Astrocyte of the cerebellum (primary cell): Measurements from ENCODE around the gene NFATC2.

ENCODE experiments used
- DNase-seq: peaks from one replicate; pipeline ENCODE4 v3.0.0-alpha.2; 2011; ENCODE audit warnings: low read depth
- H3K4me3 ChIP-seq: 2 replicates; pipeline ENCODE4 v1.5.1; 2011; ENCODE audit warnings: mild to moderate bottlenecking, low read depth, low read length, moderate library complexity
- in situ Hi-C: cut with HindIII; loops from 2 replicates; pipeline ENCODE4 v1.10.0; 2017; ENCODE audit warnings: low sequenced_read_pairs
- TF ChIP-seq, protein P1 (sequence below): IDR thresholded peaks from 2 replicates; pipeline ENCODE4 v1.5.1; 2012; ENCODE audit warnings: low read length, low read depth, moderate library complexity, mild to moderate bottlenecking; ENCODE audit errors: missing control alignments

NFATC2 gene

DNA sequence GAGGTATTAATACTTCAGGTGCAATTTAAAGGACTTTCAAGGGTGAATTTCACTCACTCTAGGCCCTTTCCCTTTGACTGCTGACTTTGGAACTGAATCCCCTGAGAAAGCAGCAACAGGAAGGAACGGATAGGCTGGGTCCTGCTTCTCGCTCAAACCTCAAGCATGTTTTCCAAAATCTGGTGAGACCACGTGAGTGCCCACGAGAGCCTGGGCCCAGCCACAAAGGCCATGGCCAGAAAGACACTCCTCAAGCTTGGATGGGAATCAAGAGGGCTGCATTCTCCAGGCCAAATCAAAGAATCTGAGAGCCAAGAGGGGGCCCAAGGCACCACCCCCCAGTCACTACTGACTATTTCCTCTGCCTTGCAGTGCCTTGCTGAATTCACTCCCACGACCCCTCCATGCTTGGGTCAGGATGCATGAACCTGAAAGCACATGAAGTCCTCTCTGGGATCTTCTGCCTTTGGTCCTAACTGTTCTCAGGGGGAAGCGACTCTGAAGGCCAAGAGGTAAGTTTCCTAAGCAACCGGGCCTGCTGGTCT is 146.1 kb downstream of the NFATC2 start:
- DNase-seq: no peak
- in situ Hi-C loops: no loop called here
- H3K4me3 ChIP-seq: no peak overlapping the region
- TF ChIP-seq, protein P1, sequence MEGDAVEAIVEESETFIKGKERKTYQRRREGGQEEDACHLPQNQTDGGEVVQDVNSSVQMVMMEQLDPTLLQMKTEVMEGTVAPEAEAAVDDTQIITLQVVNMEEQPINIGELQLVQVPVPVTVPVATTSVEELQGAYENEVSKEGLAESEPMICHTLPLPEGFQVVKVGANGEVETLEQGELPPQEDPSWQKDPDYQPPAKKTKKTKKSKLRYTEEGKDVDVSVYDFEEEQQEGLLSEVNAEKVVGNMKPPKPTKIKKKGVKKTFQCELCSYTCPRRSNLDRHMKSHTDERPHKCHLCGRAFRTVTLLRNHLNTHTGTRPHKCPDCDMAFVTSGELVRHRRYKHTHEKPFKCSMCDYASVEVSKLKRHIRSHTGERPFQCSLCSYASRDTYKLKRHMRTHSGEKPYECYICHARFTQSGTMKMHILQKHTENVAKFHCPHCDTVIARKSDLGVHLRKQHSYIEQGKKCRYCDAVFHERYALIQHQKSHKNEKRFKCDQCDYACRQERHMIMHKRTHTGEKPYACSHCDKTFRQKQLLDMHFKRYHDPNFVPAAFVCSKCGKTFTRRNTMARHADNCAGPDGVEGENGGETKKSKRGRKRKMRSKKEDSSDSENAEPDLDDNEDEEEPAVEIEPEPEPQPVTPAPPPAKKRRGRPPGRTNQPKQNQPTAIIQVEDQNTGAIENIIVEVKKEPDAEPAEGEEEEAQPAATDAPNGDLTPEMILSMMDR: no peak

DNA sequence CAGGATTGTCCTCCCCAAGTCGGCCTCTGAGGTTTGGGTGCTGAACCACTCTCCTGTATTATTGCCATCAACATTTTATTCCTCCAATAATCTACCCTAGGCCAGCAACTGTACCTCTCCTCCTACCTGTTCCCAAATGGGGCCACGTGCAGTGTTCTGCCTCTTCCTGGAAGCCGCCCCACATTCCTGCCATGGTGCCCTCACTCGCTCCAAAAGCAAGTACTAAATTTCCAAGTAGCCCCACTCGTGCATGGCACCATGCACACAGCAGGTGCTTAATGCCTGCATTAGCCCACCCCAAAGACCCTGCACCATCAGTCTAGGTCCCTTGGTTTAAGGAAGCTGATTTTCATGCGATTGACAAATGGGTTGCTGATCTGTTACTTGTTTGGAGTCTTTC is 147.8 kb downstream of the NFATC2 start:
- TF ChIP-seq, protein P1: no peak
- no peak for DNase-seq
- in situ Hi-C loops: loop anchor here (5.0 kb wide), 1 partner anchor 67 kb away; no protein-coding TSS in a partner anchor
- H3K4me3 ChIP-seq: no peak overlapping the region

DNA sequence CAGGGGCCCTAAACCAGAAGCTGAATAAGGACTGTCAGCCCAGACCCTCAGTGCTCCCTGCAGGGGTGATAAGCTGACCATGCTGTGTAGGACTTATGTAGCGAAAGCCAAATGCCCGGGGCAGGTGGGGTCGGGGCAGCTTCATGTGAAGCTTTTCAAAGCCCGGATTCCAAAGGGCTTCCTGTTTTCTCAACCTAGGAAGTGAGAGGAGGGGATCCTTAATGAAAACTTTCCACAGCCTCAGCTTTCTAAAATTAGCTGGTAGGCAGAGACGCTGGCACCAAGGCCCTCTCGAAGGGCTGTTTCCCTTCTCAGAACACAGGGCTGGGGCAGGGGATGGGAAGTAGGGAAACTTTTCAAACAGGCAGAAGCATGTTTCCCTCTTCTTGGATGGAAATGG is 148.9 kb downstream of the NFATC2 start:
- TF ChIP-seq, protein P1: no peak
- H3K4me3 ChIP-seq: no peak overlapping the region
- in situ Hi-C loops: loop anchor here (5.0 kb wide), 1 partner anchor 66 kb away; no protein-coding TSS in a partner anchor
- no peak for DNase-seq

DNA sequence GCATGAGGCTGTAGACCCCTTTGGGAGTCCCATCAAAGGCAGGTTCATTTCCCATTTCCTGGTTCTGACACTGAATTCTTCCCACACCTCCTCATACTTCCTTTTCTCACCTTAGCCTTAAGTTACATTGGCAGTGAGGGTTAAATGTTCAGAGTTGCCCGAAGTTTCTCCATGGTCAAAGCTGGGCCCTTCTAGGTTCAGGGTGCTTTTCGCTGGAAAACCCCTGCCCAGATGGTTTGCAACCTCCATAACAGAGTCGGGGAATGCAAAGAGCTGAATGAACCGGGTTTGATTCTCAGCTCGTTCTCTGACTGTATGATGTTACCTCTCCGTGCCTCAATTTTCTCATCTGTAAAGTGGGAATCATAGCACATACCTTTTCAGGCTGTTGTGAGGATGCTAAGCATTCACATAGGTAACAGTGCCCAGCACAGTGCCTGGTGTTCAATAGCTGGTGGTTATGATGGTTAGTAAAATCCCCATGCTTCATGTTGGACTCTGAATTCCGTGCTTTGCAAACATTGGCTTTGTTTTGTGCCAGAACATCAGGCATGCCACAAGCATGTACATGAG is 149.8 kb downstream of the NFATC2 start:
- in situ Hi-C loops: loop anchor here (5.0 kb wide), 1 partner anchor 65 kb away; no protein-coding TSS in a partner anchor
- DNase-seq: no peak
- no peak overlapping the region for H3K4me3 ChIP-seq
- TF ChIP-seq, protein P1: no peak

DNA sequence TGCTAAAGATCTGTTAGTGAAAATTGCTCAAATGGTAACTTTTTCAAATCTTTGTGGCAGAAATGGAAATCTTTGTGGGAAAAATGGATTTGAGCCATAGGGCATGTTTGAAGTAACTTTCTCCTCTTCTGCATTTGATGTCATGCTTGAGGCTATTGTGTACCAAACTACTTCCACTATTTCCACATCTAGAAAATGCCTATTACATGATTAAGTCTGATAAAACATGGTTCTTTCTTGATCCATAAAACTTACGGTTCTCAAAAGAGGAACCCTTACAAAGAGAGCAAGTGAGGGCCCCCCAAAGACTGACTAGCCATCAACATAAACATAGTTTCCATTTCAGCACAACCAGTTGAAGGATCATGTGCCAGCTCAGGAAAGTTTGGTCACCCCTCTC is 150.6 kb downstream of the NFATC2 start:
- TF ChIP-seq, protein P1: no peak

DNA sequence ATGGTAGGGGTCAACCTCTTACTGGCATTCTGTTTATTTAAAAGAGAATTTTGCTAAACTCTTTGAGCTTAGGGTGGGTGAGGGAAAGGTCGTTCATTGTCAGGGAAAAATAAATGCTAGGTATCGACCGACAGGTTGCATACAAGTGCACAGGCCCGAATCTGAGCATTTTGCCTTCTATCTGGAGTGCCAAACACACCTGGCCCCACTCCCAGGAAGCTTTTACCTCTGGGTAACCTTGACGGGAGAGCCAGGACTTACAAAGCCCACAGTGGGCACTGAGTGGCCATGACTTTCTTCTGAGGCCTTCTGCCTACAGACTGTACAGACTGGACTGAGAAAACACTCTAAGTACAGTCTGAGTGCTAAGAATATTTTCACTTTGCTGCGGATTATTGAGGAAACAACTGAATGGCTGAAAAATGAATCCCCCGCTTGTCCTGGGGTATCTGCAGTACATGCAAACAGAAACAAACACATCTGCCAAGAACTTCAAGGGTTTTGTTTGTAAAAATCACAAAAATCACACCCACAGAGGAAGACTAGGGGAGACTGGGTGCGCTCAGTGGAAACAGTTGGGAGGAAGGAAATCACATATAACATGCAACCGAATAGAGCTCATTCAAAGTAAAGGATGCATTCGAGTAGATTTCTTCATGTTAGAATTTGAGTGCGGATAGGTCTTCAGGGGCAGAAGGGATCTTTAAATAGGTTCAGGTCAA is 152.8 kb downstream of the NFATC2 start:
- no peak for DNase-seq
- in situ Hi-C loops: loop anchor here (5.0 kb wide), 1 partner anchor 62 kb away; no protein-coding TSS in a partner anchor
- TF ChIP-seq, protein P1: no peak
- no peak overlapping the region for H3K4me3 ChIP-seq

More for the DNA sequence above, 150.6 kb downstream of the NFATC2 start:
- in situ Hi-C loops: loop anchor here (5.0 kb wide), 1 partner anchor 65 kb away; no protein-coding TSS in a partner anchor
- DNase-seq: no peak
- H3K4me3 ChIP-seq: no peak overlapping the region
